Smooth muscle cell (in vitro differentiated cells): ENCODE results near the gene KLHL25. TPM values are rescaled to one million over a fixed set of nuclear protein-coding genes. Genes with fewer than 3 reads are reported as not detected.
A peak's percentile ranks its signal among the peaks of the same experiment; 100 is the strongest.

Source experiments
- DNase-seq: peaks from one replicate; lab custom pipeline; 2025; ENCODE audit not compliant: unreplicated experiment; lab: John Stamatoyannopoulos, UW
- H2AFZ ChIP-seq: fragments of 200-600 bp; sonication (generic); 2 replicates; pipeline ENCODE4 v1.6.0; 2016; ENCODE audit warnings: antibody characterized with exemption, low read depth, mild to moderate bottlenecking
- H3F3A ChIP-seq: fragments of 200-600 bp; sonication (generic); 2 replicates; pipeline ENCODE4 v1.6.0; 2017; ENCODE audit warnings: antibody characterized with exemption, low read depth
- H3K27ac ChIP-seq: fragments of 200-600 bp; sonication (generic); 2 replicates; pipeline ENCODE4 v1.5.1; 2016; ENCODE audit warnings: low read depth, mild to moderate bottlenecking
- H3K27me3 ChIP-seq: fragments of 200-600 bp; sonication (generic); 2 replicates; pipeline ENCODE4 v1.6.1; 2016; ENCODE audit warnings: low read depth, mild to moderate bottlenecking
- H3K36me3 ChIP-seq: fragments of 200-600 bp; sonication (generic); 2 replicates; pipeline ENCODE4 v1.5.1; 2016; ENCODE audit warnings: low read depth
- H3K4me1 ChIP-seq: fragments of 200-600 bp; sonication (generic); 2 replicates; pipeline ENCODE4 v1.5.1; 2016; ENCODE audit warnings: low read depth
- H3K4me2 ChIP-seq: fragments of 200-600 bp; sonication (generic); 2 replicates; pipeline ENCODE4 v1.6.0; 2016; ENCODE audit warnings: mild to moderate bottlenecking
- H3K4me3 ChIP-seq: fragments of 200-600 bp; sonication (generic); 2 replicates; pipeline ENCODE4 v1.5.1; 2016; ENCODE audit warnings: mild to moderate bottlenecking
- H3K79me2 ChIP-seq: fragments of 200-600 bp; sonication (generic); 2 replicates; pipeline ENCODE4 v1.6.0; 2016; ENCODE audit warnings: low read depth, mild to moderate bottlenecking
- H3K9ac ChIP-seq: fragments of 200-600 bp; sonication (generic); 2 replicates; pipeline ENCODE4 v1.6.0; 2016; ENCODE audit warnings: low read depth
- H3K9me3 ChIP-seq: fragments of 200-600 bp; sonication (generic); replicated peaks from 2 replicates; pipeline ENCODE4 v1.5.1; 2016; ENCODE audit warnings: low read depth
- H4K20me1 ChIP-seq: fragments of 200-600 bp; sonication (generic); 2 replicates; pipeline ENCODE4 v1.6.0; 2016; ENCODE audit warnings: low read depth
- WGBS: methylation state at CpG from one replicate; pipeline ENCODE4 v1.1.7; 2016; ENCODE audit warnings: low lambda C conversion rate; 5-methylcytosine and 5-hydroxymethylcytosine counted together
- polyA plus RNA-seq: library from polyadenylated mRNA; unstranded; fragments of >200 nt; fragmentation: Nextera tagmentation; extraction: Ambion mirVana; gene quantifications from 2 replicates; pipeline ENCODE4 v1.2.1, GENCODE V29; 2016
- total RNA-seq: library from RNA; depleted of rRNA; stranded (reverse); fragments of >200 nt; gene quantifications from 2 replicates; pipeline ENCODE4 v1.2.3, GENCODE V29; 2014
- TF ChIP-seq, protein P1 (sequence below): fragments of 200-600 bp; sonication (generic); IDR thresholded peaks from 2 replicates; pipeline ENCODE4 v1.5.1; 2017; ENCODE audit warnings: borderline replicate concordance, mild to moderate bottlenecking, antibody characterized with exemption; ENCODE audit not compliant: insufficient read depth, poor library complexity, severe bottlenecking

Gene KLHL25
- total and polyA plus RNA-seq, 2 experiments from 2014 or later: 5.0 to 6.7 TPM

DNA sequence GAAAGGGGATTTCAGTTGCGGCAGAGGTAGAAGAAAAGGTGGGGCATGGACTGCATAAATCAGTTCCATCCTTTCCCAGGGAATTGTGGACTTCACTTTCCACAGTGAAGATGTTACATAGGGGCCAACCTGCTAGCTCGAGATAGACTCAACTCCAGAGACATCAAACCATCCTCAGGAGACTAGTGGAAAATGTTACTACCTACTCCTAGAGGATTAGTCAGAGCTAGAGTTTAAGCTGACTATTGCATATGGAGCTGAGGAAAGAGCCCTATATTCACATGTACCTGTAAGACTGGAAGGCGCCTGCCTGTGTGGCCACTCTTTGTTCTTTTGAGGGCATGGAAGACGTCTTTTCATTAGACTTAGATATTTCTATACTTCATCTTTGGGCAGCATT, 69.2 kb downstream of the KLHL25 start:
- no peak overlapping the region for H3K9ac ChIP-seq
- peak overlapping the region; percentile 60 for H3K27ac ChIP-seq
- H2AFZ ChIP-seq: no peak overlapping the region
- 80% methylated on average over 4 of the region's 4 CpGs for WGBS
- no peaks in the 10 kb centered on the region for H3K9me3 ChIP-seq
- TF ChIP-seq, protein P1, sequence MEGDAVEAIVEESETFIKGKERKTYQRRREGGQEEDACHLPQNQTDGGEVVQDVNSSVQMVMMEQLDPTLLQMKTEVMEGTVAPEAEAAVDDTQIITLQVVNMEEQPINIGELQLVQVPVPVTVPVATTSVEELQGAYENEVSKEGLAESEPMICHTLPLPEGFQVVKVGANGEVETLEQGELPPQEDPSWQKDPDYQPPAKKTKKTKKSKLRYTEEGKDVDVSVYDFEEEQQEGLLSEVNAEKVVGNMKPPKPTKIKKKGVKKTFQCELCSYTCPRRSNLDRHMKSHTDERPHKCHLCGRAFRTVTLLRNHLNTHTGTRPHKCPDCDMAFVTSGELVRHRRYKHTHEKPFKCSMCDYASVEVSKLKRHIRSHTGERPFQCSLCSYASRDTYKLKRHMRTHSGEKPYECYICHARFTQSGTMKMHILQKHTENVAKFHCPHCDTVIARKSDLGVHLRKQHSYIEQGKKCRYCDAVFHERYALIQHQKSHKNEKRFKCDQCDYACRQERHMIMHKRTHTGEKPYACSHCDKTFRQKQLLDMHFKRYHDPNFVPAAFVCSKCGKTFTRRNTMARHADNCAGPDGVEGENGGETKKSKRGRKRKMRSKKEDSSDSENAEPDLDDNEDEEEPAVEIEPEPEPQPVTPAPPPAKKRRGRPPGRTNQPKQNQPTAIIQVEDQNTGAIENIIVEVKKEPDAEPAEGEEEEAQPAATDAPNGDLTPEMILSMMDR: no peak
- no peak for DNase-seq
- H3K27me3 ChIP-seq: no peaks in the 10 kb centered on the region
- H3K4me2 ChIP-seq: peak overlapping the region; percentile 56
- no peak overlapping the region for H3K4me3 ChIP-seq
- peaks cover 3% of the 10 kb centered on the region for H3K4me1 ChIP-seq
- H3K79me2 ChIP-seq: no peaks in the 10 kb centered on the region
- peaks cover 10% of the 10 kb centered on the region for H3F3A ChIP-seq
- H3K36me3 ChIP-seq: peaks cover 18% of the 10 kb centered on the region
- no peaks in the 10 kb centered on the region for H4K20me1 ChIP-seq

DNA sequence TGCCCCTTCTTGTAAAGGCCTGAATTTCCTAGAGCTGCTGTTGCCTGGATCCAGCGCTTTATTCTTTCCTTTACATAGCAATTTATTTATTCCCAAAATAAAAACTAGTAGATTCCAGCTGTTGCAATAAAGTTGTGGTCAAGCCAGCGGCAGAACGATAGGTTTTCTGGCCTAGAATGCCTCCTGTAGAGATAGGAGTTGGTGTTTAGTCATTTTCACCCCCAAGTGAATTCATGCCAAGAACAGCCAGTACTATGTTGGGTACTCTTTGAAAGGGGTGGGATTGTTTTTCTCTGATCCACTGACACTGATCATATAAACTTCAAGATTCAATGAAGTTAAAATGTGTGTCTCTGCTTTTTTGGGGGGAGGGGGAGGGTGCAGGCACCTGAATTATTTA, 69.7 kb downstream of the KLHL25 start:
- Histone ChIP-seq H3K4me1 (peaks cover 3% of the 10 kb centered on the region), H4K20me1 (no peaks in the 10 kb centered on the region), H3K4me2 (peak overlapping the region; percentile 56), H2AFZ (no peak overlapping the region), H3K36me3 (peaks cover 18% of the 10 kb centered on the region), H3K27me3 (no peaks in the 10 kb centered on the region), H3K4me3 (no peak overlapping the region), H3K9me3 (no peaks in the 10 kb centered on the region), H3K27ac (peak overlapping the region; percentile 34), H3K79me2 (no peaks in the 10 kb centered on the region), H3K9ac (no peak overlapping the region), H3F3A (peaks cover 9% of the 10 kb centered on the region)
- no peak for DNase-seq
- TF ChIP-seq, protein P1: no peak
- 47% methylated on average over 3 of the region's 3 CpGs for WGBS

DNA sequence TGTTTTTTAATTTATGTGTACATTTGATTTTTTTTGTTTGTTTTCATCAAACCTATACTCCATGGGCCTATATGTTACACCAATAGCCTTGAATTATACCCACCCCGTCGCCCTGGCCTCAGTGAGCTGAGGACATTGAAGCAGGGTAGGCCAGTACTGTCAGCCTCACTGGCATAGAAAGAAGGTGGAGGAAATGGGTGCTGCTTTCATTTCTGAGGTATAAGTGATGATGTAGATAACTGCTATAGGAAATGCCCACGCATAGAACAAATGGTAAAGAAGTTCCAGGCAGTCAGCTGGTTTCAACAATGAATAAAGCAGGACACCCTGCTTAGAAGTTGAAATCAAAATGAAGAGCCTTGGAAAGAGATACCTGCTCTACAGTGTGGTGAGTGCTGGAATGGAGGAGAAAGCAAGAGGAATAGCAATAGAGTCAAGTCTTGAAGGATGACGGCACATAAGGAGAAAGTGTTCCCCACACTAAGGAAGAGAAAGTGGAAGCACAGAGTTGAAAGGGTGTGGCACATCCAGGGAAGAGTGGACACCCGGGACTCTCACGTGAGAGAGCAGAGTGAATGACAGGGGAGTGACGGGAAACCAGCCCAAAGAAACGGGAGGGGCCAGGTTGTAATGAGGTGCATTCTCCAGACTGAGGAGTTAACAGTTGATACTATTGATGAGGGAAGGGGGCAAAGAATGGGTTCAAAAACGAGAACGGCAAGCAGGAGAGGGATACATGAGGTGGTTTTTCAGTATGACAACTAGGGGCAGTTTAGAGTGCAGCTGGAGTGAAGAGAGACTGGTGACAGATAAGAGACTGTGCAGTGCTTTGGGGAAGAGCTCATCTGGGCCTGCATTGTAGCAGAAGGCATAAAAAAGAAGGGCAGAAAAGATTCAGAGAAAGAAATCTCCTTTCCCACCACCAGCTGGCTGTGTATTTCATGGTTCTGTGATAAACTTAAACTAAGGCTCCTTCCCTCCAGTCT, 70.5 kb downstream of the KLHL25 start:
- no peak for DNase-seq
- no peaks in the 10 kb centered on the region for H3K27me3 ChIP-seq
- H4K20me1 ChIP-seq: no peaks in the 10 kb centered on the region
- H3F3A ChIP-seq: peaks cover 3% of the 10 kb centered on the region
- H2AFZ ChIP-seq: no peak overlapping the region
- peaks cover 3% of the 10 kb centered on the region for H3K4me1 ChIP-seq
- peak overlapping the region; percentile 56 for H3K4me2 ChIP-seq
- no peak overlapping the region for H3K4me3 ChIP-seq
- TF ChIP-seq, protein P1: no peak
- peaks cover 20% of the 10 kb centered on the region for H3K36me3 ChIP-seq
- H3K79me2 ChIP-seq: no peaks in the 10 kb centered on the region
- peak overlapping the region; percentile 34 for H3K27ac ChIP-seq
- no peaks in the 10 kb centered on the region for H3K9me3 ChIP-seq
- WGBS: 70% methylated on average over 10 of the region's 10 CpGs
- H3K9ac ChIP-seq: no peak overlapping the region
